Panc1 (cell line): ENCODE measurements around the gene MRPL2.

Experiments used
- CTCF ChIP-seq: fragments of 450-650 bp; IDR thresholded peaks from 2 replicates; pipeline ENCODE4 v1.5.1; 2017; ENCODE audit warnings: mild to moderate bottlenecking
- POLR2AphosphoS5 ChIP-seq: IDR thresholded peaks from 2 replicates; pipeline ENCODE4 v1.6.1; 2012; ENCODE audit warnings: mild to moderate bottlenecking, low read depth, low read length, moderate library complexity
- TF ChIP-seq, protein P1 (sequence below), 2 experiments: IDR thresholded peaks; 2 replicates each; pipeline ENCODE4 v1.6.1; 2011 to 2012; ENCODE audit warnings: low read depth in 2 of 2, control low read depth in 1 of 2, low read length in 1 of 2, mild to moderate bottlenecking in 1 of 2, moderate library complexity in 1 of 2; ENCODE audit not compliant: insufficient read depth in 1 of 2

- TF ChIP-seq CTCF (no peak), POLR2AphosphoS5 (no peak)
- TF ChIP-seq, protein P1, sequence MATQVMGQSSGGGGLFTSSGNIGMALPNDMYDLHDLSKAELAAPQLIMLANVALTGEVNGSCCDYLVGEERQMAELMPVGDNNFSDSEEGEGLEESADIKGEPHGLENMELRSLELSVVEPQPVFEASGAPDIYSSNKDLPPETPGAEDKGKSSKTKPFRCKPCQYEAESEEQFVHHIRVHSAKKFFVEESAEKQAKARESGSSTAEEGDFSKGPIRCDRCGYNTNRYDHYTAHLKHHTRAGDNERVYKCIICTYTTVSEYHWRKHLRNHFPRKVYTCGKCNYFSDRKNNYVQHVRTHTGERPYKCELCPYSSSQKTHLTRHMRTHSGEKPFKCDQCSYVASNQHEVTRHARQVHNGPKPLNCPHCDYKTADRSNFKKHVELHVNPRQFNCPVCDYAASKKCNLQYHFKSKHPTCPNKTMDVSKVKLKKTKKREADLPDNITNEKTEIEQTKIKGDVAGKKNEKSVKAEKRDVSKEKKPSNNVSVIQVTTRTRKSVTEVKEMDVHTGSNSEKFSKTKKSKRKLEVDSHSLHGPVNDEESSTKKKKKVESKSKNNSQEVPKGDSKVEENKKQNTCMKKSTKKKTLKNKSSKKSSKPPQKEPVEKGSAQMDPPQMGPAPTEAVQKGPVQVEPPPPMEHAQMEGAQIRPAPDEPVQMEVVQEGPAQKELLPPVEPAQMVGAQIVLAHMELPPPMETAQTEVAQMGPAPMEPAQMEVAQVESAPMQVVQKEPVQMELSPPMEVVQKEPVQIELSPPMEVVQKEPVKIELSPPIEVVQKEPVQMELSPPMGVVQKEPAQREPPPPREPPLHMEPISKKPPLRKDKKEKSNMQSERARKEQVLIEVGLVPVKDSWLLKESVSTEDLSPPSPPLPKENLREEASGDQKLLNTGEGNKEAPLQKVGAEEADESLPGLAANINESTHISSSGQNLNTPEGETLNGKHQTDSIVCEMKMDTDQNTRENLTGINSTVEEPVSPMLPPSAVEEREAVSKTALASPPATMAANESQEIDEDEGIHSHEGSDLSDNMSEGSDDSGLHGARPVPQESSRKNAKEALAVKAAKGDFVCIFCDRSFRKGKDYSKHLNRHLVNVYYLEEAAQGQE (IDR thresholded peaks at IDR 0.05; ENCODE audit: insufficient read depth in 1 of 2, low read depth in 2 of 2, low read length in 1 of 2), result no peak
Measured at GRCh38 chr6:43020052-43020705, 39.1 kb downstream of the MRPL2 start.
